GM21360 (cell line): ENCODE data around the gene INPP5A.
A peak's percentile ranks its signal among the peaks of the same experiment; 100 is the strongest.
"Not testable (repeated sequence)": the region's sequence is repeated elsewhere in the genome, so short reads cannot be mapped to it uniquely, and the experiment has no call there.

Experiments
- ATAC-seq: cut with Tn5 transposase; IDR thresholded peaks from one replicate; pipeline ENCODE4 v1.9.1; 2021; ENCODE audit warnings: mild to moderate bottlenecking, moderate library complexity; ENCODE audit not compliant: unreplicated experiment

Gene INPP5A

GRCh38 chr10:132559538-132559937 is 22.0 kb downstream of the INPP5A start:
- ATAC-seq: no peak

GRCh38 chr10:132560241-132560731 is 22.7 kb downstream of the INPP5A start:
- ATAC-seq: no peak

DNA sequence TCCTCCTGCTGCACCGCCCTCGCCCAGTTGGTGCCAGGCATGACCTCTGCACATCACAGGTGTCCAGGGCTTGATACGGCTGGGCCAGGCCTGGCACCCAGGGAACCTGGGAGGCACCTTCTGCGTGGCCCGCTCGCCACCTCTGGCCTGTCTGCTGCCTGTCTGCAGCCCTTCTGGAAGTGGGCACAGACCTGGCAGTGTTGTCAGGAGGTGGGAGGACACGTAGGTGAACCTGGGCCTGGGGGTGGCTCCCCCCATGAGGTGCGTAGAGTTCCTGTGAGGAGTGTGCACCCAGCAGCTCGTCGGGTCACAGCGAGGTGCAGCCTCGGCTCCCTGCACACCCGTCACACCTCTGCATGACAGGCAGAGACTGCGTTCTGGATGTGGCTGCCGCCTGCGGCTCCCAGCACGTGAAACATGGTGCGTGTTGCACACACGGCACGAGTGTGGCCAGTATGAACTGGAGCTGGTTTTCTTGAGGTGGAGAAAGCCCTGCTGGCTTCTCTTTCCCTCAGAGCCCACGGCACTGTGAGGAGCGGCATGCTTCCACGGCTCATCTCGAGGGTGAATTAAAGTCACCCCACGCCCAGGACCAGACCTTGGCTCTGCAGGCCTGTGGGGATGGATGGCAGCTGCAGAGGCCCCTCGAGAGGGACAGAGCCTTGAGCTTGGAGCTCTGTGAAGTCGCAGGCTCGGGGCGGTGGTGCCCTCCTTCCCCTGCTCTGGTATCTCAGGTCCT is 24.8 kb downstream of the INPP5A start:
- ATAC-seq: no peak

GRCh38 chr10:132562916-132563456 is 25.4 kb downstream of the INPP5A start:
- no peak for ATAC-seq

DNA sequence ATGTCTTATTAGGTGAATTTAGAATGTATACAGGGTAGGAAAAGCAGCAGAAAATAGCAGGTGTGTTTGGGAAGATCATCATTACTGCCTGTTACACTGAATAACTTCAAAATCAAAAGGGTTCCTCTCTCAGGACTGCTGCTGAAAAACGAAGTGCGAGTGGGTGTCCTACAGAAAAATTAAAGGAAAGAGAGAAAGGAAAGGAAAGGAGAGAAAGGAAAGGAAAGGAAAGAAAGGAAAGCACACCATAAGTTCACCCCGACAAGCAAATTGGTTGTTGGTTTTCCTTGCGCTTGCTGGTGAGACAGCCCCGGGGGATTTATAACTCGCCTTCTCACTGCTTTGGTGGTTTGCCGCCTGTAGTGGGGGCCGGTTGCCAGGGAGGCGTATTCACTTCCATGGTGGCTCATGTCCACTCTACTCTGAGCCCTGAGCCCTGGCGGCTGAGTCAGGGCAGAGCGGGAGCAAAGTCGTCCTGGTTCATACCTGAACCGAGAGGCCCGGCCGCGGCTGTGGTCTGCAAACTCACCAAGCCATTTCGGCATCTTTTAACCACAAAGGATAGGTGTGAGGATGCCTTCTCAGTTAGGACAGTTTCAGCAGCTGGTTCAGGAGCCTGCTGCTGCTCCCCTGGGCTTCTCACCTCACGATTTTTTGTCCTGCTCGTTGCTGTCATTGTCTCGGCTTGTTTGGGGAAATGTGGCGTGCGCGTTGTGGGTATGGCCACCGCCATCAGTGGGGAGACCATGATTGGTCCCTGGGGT is 26.1 kb downstream of the INPP5A start:
- ATAC-seq: peak; percentile 66

DNA sequence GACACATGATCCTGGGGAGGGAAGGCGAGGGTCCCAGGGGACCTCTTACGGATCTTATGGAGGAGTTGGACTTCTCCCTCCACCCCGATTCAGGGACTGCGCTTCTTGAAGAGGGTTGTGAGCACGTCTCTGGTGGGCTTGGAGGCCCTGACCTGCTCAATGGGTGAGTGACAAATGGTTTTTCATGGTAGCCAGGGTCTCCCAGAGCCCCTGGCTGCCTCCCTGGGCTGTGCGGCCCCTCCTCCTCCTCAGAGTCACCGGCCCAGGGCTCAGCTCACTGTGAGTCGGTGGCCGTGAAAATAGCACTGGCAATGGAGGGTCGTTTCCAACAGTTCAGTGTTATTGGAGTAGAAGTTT is 26.6 kb downstream of the INPP5A start:
- no peak for ATAC-seq

DNA sequence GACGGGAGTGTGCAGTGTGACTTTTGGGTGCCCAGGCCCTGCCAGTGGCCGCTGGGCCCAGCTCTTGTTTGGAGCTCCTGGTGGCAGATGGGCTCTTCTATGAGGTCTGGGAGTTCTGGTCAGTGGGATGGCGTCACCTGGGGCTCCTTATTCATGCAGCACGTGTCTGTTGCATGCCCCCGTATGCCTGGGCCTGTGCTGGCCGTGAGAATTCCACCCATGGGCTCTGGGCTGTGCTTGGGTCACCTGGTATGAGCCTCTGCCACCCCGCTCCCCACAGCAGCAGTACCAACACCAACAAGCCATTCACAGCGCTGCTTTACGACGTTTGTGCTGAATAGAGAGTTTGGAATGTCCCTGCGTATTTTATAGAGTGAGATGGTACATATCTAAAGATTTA is 27.1 kb downstream of the INPP5A start:
- ATAC-seq: no peak

- no peak for ATAC-seq
Measured at GRCh38 chr10:132565516-132566209, 28.1 kb downstream of the INPP5A start.

- ATAC-seq: no peak
Measured at GRCh38 chr10:132566892-132567291, 29.3 kb downstream of the INPP5A start.

DNA sequence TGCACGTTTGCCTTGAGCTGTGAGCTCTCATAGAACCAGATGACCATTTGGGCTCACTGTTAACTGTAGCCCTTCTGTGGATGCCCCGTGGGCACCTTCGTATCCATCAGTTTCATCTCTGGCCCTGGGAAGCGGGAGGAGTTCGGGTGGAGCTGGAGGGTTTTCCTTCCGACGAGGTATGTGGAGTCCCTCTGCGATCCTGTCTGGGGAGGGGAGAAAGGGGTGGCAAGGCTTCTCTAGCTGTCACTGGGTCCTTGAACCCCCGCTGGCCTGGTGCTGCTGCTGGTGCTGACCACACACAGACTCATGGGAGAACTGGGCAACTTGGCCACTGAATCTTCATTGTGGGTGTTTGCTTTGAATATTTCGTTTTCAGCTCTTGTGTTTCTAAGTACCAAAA is 32.7 kb downstream of the INPP5A start:
- ATAC-seq: no peak

GRCh38 chr10:132570771-132571649 is 33.4 kb downstream of the INPP5A start:
- peak; percentile 21 for ATAC-seq

GRCh38 chr10:132571650-132572544 is 34.3 kb downstream of the INPP5A start:
- ATAC-seq: peak; percentile 79

DNA sequence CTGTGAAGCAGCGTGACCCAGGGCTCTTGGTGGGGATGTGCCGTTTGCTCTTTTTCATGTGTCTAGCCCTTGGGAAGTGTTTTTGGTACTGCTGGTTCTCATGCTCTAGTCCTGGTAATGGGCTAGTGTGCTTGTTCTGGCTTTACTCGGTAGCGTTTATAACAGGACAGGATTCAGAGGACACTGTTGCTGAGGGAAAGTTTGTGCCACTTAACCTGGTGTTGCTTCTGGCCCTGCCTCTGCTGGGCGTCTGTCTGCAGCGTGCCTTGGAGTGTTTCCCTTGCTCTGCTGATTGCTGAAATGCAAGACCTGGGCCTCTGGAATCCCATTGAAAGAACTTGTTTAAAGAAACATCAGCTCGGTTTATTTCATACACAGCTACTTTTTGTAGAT is 35.0 kb downstream of the INPP5A start:
- no peak for ATAC-seq

GRCh38 chr10:132572946-132573345 is 35.4 kb downstream of the INPP5A start:
- ATAC-seq: not testable (repeated sequence)

GRCh38 chr10:132574288-132574687 is 36.7 kb downstream of the INPP5A start:
- ATAC-seq: no peak

GRCh38 chr10:132574783-132575319 is 37.3 kb downstream of the INPP5A start:
- ATAC-seq: no peak

DNA sequence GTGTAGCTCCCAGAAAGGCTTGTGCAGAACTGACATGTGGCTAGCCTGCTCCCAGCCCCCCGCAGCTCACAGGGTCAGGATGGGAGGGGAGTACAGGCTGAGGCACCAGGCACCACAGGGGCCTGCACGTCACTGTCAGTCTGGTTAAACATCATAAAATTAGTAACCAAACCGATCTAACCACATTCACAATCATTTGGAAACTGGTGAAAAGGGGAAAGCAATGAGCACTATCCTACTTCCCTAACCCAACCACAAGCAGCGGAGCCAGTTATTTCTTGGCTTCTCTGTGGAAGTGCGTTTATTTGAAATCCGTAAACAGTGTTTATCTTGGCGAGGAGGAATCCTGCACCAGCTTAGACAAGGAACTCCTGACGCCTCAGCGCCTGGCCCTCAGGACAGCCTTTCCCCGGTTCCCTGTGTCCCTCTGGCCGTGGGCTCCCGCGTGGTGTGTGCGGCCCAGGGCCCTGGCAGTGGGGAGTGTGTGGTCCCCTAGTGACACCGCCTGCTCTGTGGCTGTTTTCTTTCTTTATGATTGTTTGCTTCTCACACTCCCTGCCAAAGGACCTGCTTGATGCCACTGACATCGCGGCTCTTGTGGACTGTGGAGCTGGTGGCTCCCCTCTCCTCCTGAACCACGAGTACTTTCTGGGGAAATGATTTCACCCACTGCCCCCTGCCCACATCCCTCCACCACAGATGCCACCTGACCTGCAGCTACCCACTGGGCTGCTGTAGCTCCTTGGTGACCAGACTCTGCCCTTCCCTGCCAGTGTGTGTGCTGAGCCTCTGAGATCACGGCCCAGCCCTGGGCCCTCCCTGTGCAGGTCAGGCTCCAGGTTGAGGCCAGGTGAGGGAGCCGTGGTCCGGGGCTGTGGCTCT is 38.0 kb downstream of the INPP5A start:
- peak; percentile 26 for ATAC-seq

DNA sequence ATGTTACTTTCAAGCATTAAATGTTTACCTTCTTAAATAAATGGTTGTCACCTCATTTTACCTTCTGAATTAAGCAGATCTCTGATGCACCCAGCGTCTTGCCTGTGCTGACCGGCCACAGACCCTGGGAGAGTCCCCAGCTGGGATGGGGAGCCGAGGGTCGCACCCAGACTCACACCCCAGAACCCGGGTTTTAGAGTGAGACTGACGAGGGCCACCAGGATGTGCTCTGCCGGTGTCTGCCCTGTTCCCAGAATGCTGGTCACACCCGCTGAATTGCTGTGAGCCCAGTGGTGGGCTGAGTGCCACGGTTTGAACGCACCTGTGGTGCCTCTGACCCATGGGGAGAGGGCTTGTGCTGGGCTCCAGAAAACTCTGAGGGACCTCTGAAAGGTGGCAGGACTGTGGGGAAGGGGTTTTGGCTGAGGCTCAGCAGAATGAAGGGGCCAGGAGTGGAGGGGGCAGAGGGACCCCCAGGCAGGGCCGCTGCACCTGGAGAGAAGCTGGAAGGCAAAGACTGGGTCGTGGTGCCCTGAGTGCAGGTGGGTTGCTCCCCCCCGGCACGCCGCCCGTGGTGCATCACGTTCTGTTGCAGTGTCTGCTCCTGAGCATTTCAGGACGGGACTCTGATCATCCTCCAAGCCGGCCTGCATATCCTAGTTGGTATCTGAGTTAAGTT is 39.2 kb downstream of the INPP5A start:
- ATAC-seq: no peak
